Amniotic epithelial cell (primary cell): ENCODE data around the gene POLN.

Experiments used
- DNase-seq: peaks from one replicate; pipeline ENCODE4 v3.0.0-alpha.2; 2010; ENCODE audit warnings: low read depth

POLN gene

GRCh38 chr4:2082627-2083026, 159.3 kb downstream of the POLN start:
- no peak for DNase-seq

DNA sequence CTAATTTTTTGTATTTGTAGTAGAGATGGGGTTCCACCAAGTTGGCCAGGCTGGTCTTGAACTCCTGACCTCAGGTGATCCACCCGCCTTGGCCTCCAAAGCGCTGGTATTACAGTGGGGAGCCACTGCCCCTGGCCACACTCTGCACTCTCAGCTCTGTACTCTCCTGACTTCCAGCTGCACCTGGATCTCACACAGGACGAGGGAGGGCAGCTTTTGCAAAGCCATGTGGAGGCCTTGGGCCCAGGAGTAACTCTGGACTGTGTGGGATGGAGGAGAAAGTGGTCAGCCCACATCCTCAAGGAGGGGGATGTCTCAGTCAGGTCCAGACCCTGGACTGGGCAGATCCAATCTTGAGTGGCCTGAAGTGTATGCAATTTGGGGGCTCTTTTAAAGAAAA, 159.8 kb downstream of the POLN start:
- DNase-seq: no peak

DNA sequence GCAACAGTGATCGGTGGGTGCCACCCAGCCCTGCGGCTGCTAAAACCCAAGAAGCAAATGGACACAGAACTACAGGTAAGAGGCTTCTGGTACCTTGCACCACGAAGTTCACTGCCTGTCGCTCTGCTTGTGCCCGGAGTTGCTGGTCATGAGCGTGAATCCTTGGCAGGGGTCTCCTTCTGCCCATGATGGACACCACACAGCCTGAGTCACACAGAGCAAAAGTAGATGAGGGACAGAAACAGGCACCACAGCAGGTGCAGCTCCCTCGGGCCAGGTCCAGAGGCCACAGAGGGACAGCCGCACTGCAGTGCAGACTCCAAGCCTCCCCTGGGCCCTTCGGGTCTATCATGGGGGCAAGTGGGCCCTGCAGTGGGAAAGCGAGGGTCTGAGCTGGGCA, 160.4 kb downstream of the POLN start:
- no peak for DNase-seq

DNA sequence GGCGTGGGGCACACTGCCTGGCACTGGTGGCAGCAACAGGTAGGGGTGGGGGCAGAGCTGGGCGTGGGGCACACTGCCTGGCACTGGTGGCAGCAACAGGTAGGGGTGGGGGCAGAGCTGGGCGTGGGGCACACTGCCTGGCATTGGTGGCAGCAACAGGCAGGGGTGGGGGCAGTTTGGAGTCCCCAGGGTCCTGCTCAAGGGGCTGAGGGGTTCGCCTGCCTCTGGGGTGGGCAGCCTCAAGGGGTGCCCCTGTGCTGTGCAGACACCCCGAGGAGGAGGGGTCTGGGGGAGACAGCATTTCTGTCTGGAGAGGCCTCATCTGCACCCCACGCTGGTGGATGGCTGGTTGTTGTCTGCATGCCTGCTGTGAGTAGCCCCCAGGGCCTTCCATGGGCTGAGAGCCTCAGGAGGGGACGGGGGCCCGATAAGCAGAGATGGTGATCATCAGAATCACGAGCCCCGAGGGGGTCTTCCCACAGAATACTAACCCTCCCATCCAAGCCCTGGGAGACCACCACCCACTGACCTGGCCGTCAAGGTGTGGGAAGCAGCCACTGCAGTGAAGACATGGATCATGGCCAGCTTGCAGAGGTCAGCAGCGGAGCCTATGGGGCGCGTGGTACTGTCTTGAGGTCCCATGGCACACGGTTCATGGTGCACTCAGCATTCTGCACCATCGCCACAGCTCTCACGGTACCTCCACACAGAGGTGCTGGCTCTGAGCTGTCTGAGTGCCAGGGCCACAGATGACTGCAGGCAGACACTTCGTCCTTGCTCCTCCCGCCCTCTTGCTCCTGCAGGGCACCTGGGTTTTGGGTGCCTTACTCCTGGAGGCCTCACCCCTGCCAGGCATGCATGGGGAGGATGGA, 161.3 kb downstream of the POLN start:
- no peak for DNase-seq

DNA sequence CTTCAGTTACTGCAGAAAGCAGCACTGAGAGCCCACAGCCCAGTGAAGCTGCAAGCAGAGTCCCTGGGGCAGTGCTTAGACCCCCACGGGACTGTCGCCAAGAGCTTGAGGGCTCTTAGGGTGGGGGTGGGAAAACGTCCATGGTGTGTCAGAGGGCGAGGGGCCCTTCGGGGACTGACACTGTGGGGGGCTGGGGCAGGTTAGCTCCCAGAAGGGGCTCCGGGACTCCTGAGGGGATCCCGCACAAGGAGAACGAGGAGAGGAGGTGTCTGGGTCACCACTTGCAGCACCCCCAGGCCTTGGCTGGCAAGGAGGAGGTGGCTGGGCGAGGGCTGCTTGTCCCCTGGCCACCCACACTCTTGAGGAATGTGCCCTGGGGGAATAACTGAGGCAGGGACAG, 162.0 kb downstream of the POLN start:
- no peak for DNase-seq

DNA sequence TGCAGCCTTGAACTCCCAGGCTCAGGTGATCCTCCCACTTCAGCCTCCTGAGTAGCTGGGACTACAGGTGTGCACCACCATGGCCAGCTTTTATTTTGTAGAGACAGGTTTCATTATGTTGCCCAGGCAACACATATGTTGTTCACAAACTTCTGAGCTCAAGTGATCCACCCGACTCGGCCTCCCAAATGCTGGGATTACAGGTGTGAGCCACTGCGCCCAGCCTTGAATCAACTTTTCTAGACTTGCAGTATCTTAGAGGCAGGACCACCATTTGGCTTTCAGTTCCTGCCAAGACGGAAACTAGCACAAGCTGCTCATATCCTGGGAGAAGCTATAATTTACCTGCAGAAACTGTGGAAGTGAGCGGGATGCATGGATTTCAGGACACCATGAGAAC, 162.9 kb downstream of the POLN start:
- no peak for DNase-seq

DNA sequence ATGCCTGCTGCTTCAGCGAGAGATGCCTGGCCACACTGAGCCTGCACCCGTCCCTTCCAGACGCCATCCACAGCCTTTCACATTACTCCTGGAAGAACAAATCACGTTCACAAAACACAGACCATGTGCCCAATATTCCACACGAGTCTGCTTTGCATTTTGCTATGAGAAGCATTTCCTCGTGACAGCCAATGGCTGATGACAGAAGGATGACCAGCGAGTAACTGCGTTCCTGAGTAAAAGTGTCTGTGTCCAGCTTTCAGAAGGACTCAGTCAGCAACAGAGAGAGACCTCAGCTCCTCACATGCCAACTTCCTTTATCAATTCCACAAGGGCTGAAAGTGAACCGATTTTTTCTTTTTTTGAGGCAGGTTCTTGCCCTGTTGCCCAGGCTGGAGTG, 163.3 kb downstream of the POLN start:
- DNase-seq: no peak

- no peak for DNase-seq
Observed at GRCh38 chr4:2077537-2078460, 164.1 kb downstream of the POLN start.

DNA sequence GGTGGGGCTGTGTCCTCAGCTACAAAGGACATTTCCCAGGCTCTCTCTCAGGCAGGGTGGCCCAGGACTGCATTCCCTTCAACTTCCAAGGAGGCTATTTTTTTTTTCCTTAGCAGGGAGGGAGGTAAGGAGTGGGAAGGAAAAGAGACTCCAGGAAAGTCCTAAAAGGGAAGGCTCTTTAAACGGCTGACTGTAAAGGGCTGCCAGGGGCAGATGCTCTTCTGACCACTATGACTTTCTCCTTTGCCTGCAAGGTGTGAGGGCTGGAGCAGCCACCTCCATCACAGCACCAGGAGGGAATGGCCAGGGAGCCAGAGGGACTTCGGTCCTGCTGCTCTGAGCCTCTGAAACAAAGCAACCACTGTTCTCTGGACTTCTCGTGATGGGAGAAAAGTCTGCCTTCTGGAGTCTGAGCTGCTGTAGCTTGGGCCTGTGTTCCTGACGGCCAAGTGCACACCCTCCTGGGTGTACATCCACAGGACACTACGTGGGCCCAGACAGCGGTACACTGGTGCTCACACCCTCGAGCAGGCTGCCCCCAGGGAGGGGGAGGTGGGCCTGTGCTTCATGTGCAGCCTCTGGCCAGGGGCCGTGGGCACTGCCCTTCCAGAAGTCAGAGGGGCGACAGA, 164.9 kb downstream of the POLN start:
- no peak for DNase-seq

- no peak for DNase-seq
Observed at GRCh38 chr4:2075987-2076907, 165.7 kb downstream of the POLN start.

GRCh38 chr4:2075171-2075986, 166.5 kb downstream of the POLN start:
- DNase-seq: no peak

DNA sequence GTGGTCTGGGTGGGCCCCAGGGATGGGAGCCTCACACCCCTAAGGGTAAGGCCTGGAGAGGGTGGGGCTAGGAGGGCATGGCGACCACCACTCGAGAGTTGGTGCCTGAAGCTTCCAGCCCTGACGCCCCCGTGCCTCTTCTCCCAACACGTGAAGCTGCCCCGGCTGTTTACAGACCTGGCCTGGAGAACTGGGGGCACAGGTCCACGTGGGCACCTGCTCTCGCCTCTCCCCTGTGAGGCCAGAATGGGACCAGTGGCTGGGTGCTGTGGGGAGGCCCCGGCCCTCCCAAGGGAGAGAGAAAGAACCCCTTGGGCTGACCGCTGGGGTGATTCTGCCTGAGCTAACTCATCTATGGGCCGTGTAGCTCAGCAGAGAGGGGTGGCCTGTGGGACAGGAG, 167.3 kb downstream of the POLN start:
- DNase-seq: no peak

DNA sequence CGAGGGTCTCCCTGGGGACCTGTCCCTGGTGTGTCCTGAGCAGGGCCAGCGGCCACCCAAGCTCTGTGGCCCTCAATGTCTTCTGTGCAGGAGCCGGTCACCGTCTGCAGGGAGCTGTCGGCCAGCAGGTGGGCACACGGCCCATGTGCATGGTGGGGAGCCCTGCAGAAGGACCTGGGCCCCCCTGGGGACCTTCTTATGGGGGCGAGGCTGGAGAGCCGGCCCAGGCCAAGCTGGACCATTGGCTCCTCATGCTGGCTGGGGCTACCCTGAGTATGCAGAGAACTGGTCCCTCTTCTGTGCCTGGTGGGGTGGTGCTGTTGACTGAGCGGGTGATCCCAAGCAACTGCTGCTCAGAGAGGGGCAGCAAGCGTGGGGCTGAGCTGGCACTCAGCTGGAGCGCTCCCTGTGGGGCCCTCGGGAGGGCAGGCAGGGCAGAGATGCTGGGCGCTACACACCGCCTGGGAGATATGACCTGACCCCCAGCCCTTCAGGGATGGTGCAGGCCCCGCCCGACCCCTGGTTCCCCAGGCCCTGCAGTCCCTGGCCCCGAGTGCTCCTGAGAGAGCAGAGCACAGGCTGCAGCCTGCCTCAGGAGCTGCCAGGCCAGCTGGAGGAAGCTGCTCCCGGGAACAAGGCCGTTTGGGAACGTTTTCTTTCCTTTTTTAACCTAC, 168.0 kb downstream of the POLN start:
- DNase-seq: no peak

GRCh38 chr4:2072971-2073807, 168.7 kb downstream of the POLN start:
- DNase-seq: no peak

GRCh38 chr4:2071912-2072867, 169.7 kb downstream of the POLN start:
- no peak for DNase-seq

DNA sequence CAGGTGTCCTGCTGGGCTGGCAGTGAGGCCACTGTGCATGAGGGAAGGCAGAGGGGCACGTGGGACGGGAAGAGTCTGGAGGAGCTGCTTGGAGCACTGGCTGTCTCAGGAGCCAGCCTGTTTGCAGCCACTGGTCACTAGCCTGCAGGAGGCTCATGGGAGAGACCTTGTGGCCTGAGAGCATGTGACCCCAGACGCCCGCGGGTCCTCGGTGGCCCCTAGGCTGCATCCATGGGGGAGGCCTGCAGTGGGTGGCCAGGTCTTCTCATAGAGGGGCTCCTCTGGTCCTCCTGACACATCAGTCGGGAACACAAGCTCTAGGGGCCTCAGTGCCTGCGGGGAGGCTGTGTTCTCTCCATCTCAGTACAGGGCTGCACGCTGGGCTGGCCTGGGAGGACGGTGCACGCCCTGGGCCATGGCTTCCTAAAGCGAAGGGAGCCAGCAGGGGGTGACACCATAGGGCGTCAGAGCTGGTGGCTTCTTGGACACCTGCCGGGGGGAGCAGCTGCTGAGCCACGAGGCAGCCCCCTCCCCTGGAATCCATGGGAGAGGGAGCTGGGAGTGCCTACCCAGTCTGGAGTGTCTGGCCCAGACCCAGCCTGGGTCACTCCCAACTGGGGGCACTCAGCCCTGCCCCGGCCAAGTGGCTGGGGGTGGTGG, 170.5 kb downstream of the POLN start:
- DNase-seq: no peak
